DND-41 (cell line): Measurements from ENCODE around the gene ALDH5A1.

ENCODE experiments used
- ATAC-seq: fragments of 200-7000 bp; cut with Tn5 transposase; 3 replicates; pipeline ENCODE4 v1.9.1; 2021; ENCODE audit warnings: low read depth; ENCODE audit not compliant: insufficient read depth
- DNase-seq: peaks from one replicate; pipeline ENCODE4 v3.0.0-alpha.2; 2020
- H2AFZ ChIP-seq: 2 replicates; pipeline ENCODE4 v1.6.0; 2012; ENCODE audit warnings: low read depth, low read length
- H3K27ac ChIP-seq: 2 replicates; pipeline ENCODE4 v1.5.1; 2012; ENCODE audit warnings: low read length, inconsistent platforms
- H3K27me3 ChIP-seq: fragments of 200-600 bp; sonication (generic); 2 replicates; pipeline ENCODE4 v1.6.0; 2012; ENCODE audit warnings: low read length, mild to moderate bottlenecking, inconsistent platforms; ENCODE audit not compliant: insufficient read depth, poor library complexity
- H3K36me3 ChIP-seq: 2 replicates; pipeline ENCODE4 v1.5.1; 2012; ENCODE audit warnings: low read length, inconsistent platforms; ENCODE audit not compliant: insufficient read depth
- H3K4me1 ChIP-seq: 2 replicates; pipeline ENCODE4 v1.5.1; 2012; ENCODE audit warnings: mild to moderate bottlenecking, low read length; ENCODE audit not compliant: insufficient read depth
- H3K4me2 ChIP-seq: 2 replicates; pipeline ENCODE4 v1.6.0; 2012; ENCODE audit warnings: mild to moderate bottlenecking, moderate library complexity, low read length, inconsistent platforms; ENCODE audit not compliant: insufficient read depth
- H3K4me3 ChIP-seq, 2 experiments: fragments of 200-600 bp in 1 of 2; shearing (Covaris generic) in 1 of 2; 2 replicates each; pipeline ENCODE4 v1.5.1; 2012 to 2016; ENCODE audit warnings: inconsistent platforms in 2 of 2, low read length in 2 of 2, mild to moderate bottlenecking in 2 of 2, low read depth in 1 of 2, moderate library complexity in 1 of 2
- H3K79me2 ChIP-seq: 2 replicates; pipeline ENCODE4 v1.6.0; 2012; ENCODE audit warnings: low read length, inconsistent platforms; ENCODE audit not compliant: insufficient read depth
- H3K9ac ChIP-seq: 2 replicates; pipeline ENCODE4 v1.6.0; 2012; ENCODE audit warnings: low read depth, mild to moderate bottlenecking, inconsistent platforms, low read length, moderate library complexity
- H3K9me3 ChIP-seq: 2 replicates; pipeline ENCODE4 v1.5.1; 2012; ENCODE audit warnings: low read length, moderate library complexity, mild to moderate bottlenecking, inconsistent platforms; ENCODE audit not compliant: insufficient read depth, severe bottlenecking
- H4K20me1 ChIP-seq: 2 replicates; pipeline ENCODE4 v1.6.0; 2012; ENCODE audit warnings: low read length; ENCODE audit not compliant: insufficient read depth
- EZH2 ChIP-seq: IDR thresholded peaks from 3 replicates; pipeline ENCODE4 v1.6.1; 2012; ENCODE audit warnings: borderline replicate concordance, low read depth, mild to moderate bottlenecking, moderate library complexity, low read length, inconsistent platforms; ENCODE audit not compliant: severe bottlenecking
- TF ChIP-seq, protein P1 (sequence below): IDR thresholded peaks from 2 replicates; pipeline ENCODE4 v1.5.1; 2012; ENCODE audit warnings: borderline replicate concordance, low read length, moderate library complexity, mild to moderate bottlenecking; ENCODE audit not compliant: poor library complexity, severe bottlenecking; ENCODE audit errors: extremely low read depth

ALDH5A1 gene

DNA sequence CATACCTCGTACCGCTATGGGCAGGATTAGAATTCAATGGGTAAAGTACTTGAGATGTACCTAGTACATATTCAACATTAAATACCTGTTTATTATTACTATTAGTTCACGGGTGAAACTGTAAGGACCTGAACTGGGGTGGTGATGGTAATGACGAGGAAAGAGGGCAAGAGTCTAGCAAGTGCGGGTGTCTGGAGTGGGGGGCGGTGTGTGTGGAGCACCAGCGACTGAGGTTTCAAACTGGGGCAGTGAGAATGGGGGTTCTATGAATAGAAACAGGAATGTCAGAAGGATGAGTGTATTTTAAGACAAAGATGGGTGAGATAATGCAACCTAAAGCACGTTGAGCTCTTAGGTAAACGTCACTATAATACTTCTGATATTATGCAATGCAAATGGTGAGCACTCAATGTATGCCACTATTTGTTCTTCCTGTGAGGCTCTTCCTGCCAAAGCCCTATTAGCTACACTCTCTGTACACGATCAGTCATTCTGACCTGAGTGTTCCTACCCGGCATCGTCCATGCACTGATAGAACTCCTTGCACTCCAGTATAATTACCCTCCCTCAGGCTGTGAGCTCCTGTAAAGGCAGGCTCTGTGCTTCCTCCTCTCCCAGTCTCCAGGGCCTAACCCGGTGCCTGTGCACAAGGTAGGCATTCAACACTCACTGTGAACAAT, 55.0 kb downstream of the ALDH5A1 start:
- Histone ChIP-seq H3K27ac (no peak overlapping the region), H3K4me3 (no peak overlapping the region), H3K27me3 (no peaks in the 10 kb centered on the region), H3K4me2 (no peak overlapping the region), H3K9me3 (no peaks in the 10 kb centered on the region), H2AFZ (no peak overlapping the region), H4K20me1 (no peaks in the 10 kb centered on the region), H3K36me3 (no peaks in the 10 kb centered on the region), H3K4me1 (peaks cover 16% of the 10 kb centered on the region), H3K9ac (no peak overlapping the region), H3K79me2 (no peaks in the 10 kb centered on the region)
- ATAC-seq (no peak), DNase-seq (no peak)
- no peak for TF ChIP-seq EZH2
- TF ChIP-seq, protein P1, sequence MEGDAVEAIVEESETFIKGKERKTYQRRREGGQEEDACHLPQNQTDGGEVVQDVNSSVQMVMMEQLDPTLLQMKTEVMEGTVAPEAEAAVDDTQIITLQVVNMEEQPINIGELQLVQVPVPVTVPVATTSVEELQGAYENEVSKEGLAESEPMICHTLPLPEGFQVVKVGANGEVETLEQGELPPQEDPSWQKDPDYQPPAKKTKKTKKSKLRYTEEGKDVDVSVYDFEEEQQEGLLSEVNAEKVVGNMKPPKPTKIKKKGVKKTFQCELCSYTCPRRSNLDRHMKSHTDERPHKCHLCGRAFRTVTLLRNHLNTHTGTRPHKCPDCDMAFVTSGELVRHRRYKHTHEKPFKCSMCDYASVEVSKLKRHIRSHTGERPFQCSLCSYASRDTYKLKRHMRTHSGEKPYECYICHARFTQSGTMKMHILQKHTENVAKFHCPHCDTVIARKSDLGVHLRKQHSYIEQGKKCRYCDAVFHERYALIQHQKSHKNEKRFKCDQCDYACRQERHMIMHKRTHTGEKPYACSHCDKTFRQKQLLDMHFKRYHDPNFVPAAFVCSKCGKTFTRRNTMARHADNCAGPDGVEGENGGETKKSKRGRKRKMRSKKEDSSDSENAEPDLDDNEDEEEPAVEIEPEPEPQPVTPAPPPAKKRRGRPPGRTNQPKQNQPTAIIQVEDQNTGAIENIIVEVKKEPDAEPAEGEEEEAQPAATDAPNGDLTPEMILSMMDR = no peak

DNA sequence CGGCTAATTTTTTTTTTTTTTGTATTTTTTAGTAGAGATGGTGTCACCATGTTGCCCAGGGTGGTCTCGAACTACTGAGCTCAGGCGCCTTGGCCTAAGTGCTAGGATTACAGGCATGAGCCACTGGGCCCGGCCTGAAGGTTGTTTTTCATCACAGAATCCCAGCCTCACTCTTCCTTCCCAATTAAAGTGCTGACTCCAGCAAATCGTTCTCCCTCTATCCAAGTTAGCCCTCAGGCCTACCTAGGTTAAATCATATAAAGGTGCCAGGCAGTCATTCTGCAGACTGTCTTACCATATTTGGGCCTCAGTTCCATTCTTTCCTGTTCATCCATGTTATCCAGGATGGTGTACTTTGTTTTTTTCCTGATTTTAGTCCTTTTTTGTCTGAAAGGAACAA, 56.4 kb downstream of the ALDH5A1 start:
- Histone ChIP-seq H3K9ac (no peak overlapping the region), H2AFZ (no peak overlapping the region), H3K4me3 (no peak overlapping the region), H3K4me1 (peaks cover 16% of the 10 kb centered on the region), H3K4me2 (no peak overlapping the region), H3K79me2 (no peaks in the 10 kb centered on the region), H3K36me3 (no peaks in the 10 kb centered on the region), H4K20me1 (no peaks in the 10 kb centered on the region), H3K27ac (no peak overlapping the region), H3K9me3 (no peaks in the 10 kb centered on the region), H3K27me3 (no peaks in the 10 kb centered on the region)
- ATAC-seq (no peak), DNase-seq (no peak)
- TF ChIP-seq, protein P1 = no peak
- no peak for TF ChIP-seq EZH2

DNA sequence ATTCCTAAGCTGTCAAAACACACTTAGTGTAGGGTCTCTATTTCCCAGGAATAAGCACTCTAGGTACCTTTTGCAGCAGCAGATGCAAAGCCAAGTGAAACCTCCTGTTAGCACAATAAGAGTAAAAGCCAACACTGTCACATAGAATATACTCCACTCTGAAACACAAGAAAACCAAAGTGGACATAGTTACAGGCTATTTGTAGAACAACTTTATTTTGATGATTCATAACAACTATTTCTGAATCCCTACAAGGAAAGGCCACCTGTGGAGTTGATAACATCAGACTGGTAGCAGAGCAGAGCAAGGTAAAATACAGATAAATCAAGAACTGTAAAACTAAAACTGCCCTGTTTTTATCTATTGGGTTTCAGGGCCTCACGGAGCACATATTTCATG, 59.7 kb downstream of the ALDH5A1 start:
- H3K36me3 ChIP-seq = no peaks in the 10 kb centered on the region
- H3K79me2 ChIP-seq = no peaks in the 10 kb centered on the region
- H3K27me3 ChIP-seq = no peaks in the 10 kb centered on the region
- DNase-seq (no peak), ATAC-seq (no peak)
- no peak overlapping the region for H3K9ac ChIP-seq
- H2AFZ ChIP-seq = no peak overlapping the region
- H3K9me3 ChIP-seq = no peaks in the 10 kb centered on the region
- no peaks in the 10 kb centered on the region for H4K20me1 ChIP-seq
- H3K4me2 ChIP-seq = no peak overlapping the region
- no peaks in the 10 kb centered on the region for H3K4me1 ChIP-seq
- no peak for TF ChIP-seq EZH2
- TF ChIP-seq, protein P1 = no peak
- no peak overlapping the region for H3K27ac ChIP-seq
- H3K4me3 ChIP-seq = no peak overlapping the region

DNA sequence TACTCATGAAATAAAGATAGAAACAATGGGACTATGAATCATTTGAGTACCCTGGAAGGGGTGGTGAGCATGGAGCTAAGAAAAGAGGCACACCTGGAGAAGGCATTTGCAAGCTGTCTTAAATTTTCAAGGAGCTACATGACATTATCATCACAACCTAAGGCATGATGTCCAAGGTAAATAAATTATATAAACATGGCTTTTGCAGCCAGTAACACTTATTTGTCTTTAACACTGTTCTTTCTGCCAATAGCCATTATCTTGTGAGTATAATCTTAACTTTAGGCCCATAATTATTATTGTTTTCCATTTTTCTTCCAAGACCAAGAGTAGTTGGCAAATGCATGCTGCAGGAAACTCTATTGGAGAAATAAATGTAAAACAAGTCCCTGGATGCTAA, 63.7 kb downstream of the ALDH5A1 start:
- H3K79me2 ChIP-seq = no peaks in the 10 kb centered on the region
- H3K27ac ChIP-seq = no peak overlapping the region
- no peak overlapping the region for H3K4me2 ChIP-seq
- TF ChIP-seq, protein P1 = no peak
- H3K36me3 ChIP-seq = no peaks in the 10 kb centered on the region
- H2AFZ ChIP-seq = no peak overlapping the region
- H4K20me1 ChIP-seq = no peaks in the 10 kb centered on the region
- H3K4me1 ChIP-seq = no peaks in the 10 kb centered on the region
- no peak for ATAC-seq
- H3K9me3 ChIP-seq = no peaks in the 10 kb centered on the region
- no peak for DNase-seq
- no peak overlapping the region for H3K9ac ChIP-seq
- peaks cover 5% of the 10 kb centered on the region for H3K27me3 ChIP-seq
- H3K4me3 ChIP-seq = no peak overlapping the region
